K562 (cell line): ENCODE measurements around the gene ROBO2.

Experiments
- CHD1 ChIP-seq: fragments of 200-600 bp; sonication (generic); IDR thresholded peaks from one replicate; pipeline ENCODE4 v1.6.1; 2012; ENCODE audit warnings: mild to moderate bottlenecking, moderate library complexity, low read length, inconsistent platforms
- MYNN ChIP-seq, 2 experiments: sonication (generic); formaldehyde crosslinking in 1 of 2; IDR thresholded peaks; 2 replicates each; pipeline versions ENCODE4 v1.5.0 to v1.6.1; 2016 to 2020; ENCODE audit warnings: antibody characterized with exemption in 1 of 2, missing genetic modification reagents in 1 of 2
- ZBTB1 ChIP-seq: sonication (generic); formaldehyde crosslinking; IDR thresholded peaks from 2 replicates; pipeline ENCODE4 v1.8.1; 2023; ENCODE audit warnings: missing genetic modification reagents, low read depth, mild to moderate bottlenecking, borderline replicate concordance

- TF ChIP-seq ZBTB1 (CRISPR knock-in tag) (no peak), CHD1 (no peak), MYNN (IDR thresholded peaks at IDR 0.05) (no peak), MYNN (CRISPR knock-in tag; IDR thresholded peaks at IDR 0.05) (no peak)
These were observed 286.7 kb downstream of the ROBO2 start for GRCh38 chr3:77326586-77326985.
